ENCODE measurements around the gene CCT6B. TPM values are rescaled to one million over a fixed set of nuclear protein-coding genes. Genes with fewer than 3 reads are reported as not detected.

The CCT6B gene
- total and polyA plus RNA-seq, 9 donors = 1.7 to 5.8 (median 3.8) TPM

DNA sequence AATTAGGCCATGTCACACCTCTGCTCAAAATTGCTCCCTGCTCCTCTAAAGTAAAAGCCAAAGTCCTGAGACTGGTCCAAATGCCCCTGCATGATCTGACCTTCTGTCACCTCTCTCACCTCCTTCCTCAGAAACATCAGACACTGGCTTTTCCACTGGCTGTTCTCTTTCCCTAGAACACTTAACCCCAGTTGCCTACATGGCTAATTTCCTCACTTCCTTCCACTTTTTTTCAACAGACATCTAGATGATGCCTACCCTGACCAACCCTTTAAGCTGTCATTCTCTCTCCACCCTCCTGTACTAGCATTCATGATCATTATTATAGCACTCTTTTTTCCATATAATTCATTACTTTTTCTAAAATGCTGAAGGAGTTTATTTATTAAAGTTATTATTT lies 31.0 kb downstream of the CCT6B start:
- Histone ChIP-seq H3K4me3 (no peak overlapping the region), H3K4me1 (ENCODE audit: insufficient read depth) (no peaks in the 10 kb centered on the region), H3K27ac (no peak overlapping the region), H3K9me3 (no peaks in the 10 kb centered on the region), H3K27me3 (no peaks in the 10 kb centered on the region), H3K36me3 (no peaks in the 10 kb centered on the region)
- TF ChIP-seq, protein P1, sequence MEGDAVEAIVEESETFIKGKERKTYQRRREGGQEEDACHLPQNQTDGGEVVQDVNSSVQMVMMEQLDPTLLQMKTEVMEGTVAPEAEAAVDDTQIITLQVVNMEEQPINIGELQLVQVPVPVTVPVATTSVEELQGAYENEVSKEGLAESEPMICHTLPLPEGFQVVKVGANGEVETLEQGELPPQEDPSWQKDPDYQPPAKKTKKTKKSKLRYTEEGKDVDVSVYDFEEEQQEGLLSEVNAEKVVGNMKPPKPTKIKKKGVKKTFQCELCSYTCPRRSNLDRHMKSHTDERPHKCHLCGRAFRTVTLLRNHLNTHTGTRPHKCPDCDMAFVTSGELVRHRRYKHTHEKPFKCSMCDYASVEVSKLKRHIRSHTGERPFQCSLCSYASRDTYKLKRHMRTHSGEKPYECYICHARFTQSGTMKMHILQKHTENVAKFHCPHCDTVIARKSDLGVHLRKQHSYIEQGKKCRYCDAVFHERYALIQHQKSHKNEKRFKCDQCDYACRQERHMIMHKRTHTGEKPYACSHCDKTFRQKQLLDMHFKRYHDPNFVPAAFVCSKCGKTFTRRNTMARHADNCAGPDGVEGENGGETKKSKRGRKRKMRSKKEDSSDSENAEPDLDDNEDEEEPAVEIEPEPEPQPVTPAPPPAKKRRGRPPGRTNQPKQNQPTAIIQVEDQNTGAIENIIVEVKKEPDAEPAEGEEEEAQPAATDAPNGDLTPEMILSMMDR (IDR thresholded peaks at IDR 0.05) = no peak
- TF ChIP-seq POLR2A (IDR thresholded peaks at IDR 0.05) (no peak), EP300 (IDR thresholded peaks at IDR 0.05) (no peak)
- intact Hi-C loops (cut with DNase I) = no loop called here
- no peak for DNase-seq

DNA sequence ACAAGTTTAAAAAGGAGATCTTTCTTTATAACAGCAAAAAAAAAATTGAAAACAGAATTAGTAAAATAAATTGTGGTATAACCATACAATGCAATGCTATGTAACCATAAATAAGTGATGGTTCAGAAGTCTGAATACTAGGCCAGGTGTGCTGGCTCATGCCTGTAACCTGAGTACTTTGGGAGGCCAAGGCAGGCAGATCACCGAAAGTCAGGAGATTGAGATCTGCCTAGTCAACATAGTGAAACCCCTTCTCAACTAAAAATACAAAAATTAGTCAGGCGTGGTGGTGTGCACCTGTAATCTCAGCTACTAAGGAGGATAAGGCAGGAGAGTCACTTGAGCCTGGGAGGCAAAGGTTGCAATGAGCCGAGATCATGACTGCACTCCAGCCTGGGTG lies 34.6 kb downstream of the CCT6B start:
- no peak overlapping the region for H3K27ac ChIP-seq
- intact Hi-C loops (cut with DNase I) = no loop called here
- 86 to 98% (median 92%) methylated on average over 3 of the region's 3 CpGs for WGBS, 3 donors
- no peaks in the 10 kb centered on the region for H3K4me1 ChIP-seq (ENCODE audit: insufficient read depth)
- no peaks in the 10 kb centered on the region for H3K36me3 ChIP-seq
- no peak overlapping the region for H3K4me3 ChIP-seq
- no peaks in the 10 kb centered on the region for H3K9me3 ChIP-seq
- no peaks in the 10 kb centered on the region for H3K27me3 ChIP-seq
- no peak for DNase-seq
- no peak for TF ChIP-seq POLR2A (IDR thresholded peaks at IDR 0.05)
- TF ChIP-seq, protein P1 (IDR thresholded peaks at IDR 0.05) = no peak
- no peak for TF ChIP-seq EP300 (IDR thresholded peaks at IDR 0.05)

DNA sequence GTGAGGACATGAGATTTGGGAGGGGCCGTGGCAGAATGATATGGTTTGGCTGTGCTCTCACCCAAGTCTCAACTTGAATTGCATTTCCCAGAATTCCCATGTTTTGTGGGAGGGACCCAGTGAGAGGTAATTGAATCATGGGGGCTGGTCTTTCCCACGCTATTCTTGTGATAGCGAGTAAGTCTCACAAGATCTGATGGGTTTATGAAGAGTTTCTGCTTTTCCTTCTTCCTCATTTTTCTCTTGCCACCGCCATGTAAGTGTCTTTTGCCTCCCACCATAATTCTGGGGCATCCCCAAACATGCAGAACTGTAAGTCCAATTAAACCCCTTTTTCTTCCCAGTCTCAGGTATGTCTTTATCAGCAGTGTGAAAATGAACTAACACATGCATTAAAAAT lies 40.6 kb downstream of the CCT6B start:
- H3K27me3 ChIP-seq = no peaks in the 10 kb centered on the region
- H3K27ac ChIP-seq = no peak overlapping the region
- DNase-seq = no peak
- no peaks in the 10 kb centered on the region for H3K36me3 ChIP-seq
- no peaks in the 10 kb centered on the region for H3K4me1 ChIP-seq (ENCODE audit: insufficient read depth)
- intact Hi-C loops (cut with DNase I) = no loop called here
- TF ChIP-seq EP300 (IDR thresholded peaks at IDR 0.05) (no peak), POLR2A (IDR thresholded peaks at IDR 0.05) (no peak)
- TF ChIP-seq, protein P1 (IDR thresholded peaks at IDR 0.05) = no peak
- no peaks in the 10 kb centered on the region for H3K9me3 ChIP-seq
- no peak overlapping the region for H3K4me3 ChIP-seq
- 92 to 95% (median 94%) methylated on average over 4 of the region's 4 CpGs for WGBS, 3 donors

DNA sequence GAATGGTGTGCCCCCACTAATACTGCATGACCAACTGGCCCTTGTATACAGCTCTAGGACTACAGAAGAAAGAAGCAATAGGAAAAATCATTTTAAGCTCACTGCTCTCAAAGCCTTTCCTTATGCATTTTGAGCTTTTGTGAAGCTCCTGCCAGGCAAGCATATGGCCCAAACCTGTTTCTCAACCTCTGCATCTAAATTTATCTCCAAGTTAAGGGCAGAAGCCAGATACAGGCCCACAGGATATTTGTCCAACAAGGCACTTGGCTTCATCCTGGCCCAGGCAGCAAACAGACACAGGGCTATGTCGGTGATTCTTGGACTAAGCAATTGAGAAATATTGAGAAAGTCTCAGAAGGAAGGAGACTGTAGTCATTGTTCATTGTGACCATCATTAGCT lies 43.9 kb downstream of the CCT6B start:
- H3K27ac ChIP-seq = no peak overlapping the region
- intact Hi-C loops (cut with DNase I) = no loop called here
- no peak for DNase-seq
- 94 to 100% (median 97%) methylated on average over 1 of the region's 1 CpG for WGBS, 3 donors
- no peaks in the 10 kb centered on the region for H3K4me1 ChIP-seq (ENCODE audit: insufficient read depth)
- H3K4me3 ChIP-seq = no peak overlapping the region
- no peaks in the 10 kb centered on the region for H3K9me3 ChIP-seq
- H3K36me3 ChIP-seq = no peaks in the 10 kb centered on the region
- TF ChIP-seq EP300 (IDR thresholded peaks at IDR 0.05) (no peak), POLR2A (IDR thresholded peaks at IDR 0.05) (no peak)
- TF ChIP-seq, protein P1 (IDR thresholded peaks at IDR 0.05) = no peak
- no peaks in the 10 kb centered on the region for H3K27me3 ChIP-seq

DNA sequence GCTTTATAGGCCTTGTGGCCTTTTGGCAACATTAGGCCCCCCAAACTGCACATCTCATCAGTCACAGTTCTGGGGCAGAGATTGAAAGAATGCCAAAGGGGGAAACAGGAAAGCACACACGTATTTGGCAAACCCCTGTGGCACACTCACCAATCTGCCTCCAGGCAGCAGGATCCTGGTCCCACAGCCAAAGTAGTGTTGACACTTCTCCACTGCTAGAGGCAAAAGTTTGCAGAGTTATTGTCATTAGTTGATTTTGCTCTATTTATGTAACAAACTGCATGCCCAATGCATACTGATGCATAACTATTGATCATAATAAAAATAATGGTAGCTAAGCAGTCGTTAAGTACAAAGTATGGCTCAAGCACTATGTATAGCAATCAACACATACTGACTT lies 45.1 kb downstream of the CCT6B start:
- 72 to 83% (median 78%) methylated on average over 2 of the region's 2 CpGs for WGBS, 3 donors
- H3K4me3 ChIP-seq = no peak overlapping the region

More for the DNA sequence above, 45.1 kb downstream of the CCT6B start:
- Histone ChIP-seq H3K9me3 (no peaks in the 10 kb centered on the region), H3K36me3 (no peaks in the 10 kb centered on the region), H3K4me1 (ENCODE audit: insufficient read depth) (no peaks in the 10 kb centered on the region), H3K27ac (no peak overlapping the region), H3K27me3 (no peaks in the 10 kb centered on the region)
- DNase-seq = no peak
- intact Hi-C loops (cut with DNase I) = no loop called here
- TF ChIP-seq POLR2A (IDR thresholded peaks at IDR 0.05) (no peak), EP300 (IDR thresholded peaks at IDR 0.05) (no peak)
- TF ChIP-seq, protein P1 (IDR thresholded peaks at IDR 0.05) = no peak
